Upper lobe of left lung (tissue), 6 donors: ENCODE data around the gene MUS81. TPM values are rescaled to one million over a fixed set of nuclear protein-coding genes. Genes with fewer than 3 reads are reported as not detected.

Experiments
- ATAC-seq, 2 donors: fragments of 200-7000 bp; cut with Tn5 transposase; one replicate each; pipeline ENCODE4 v1.9.1; 2022; ENCODE audit warnings: mild to moderate bottlenecking in 2 of 2, moderate library complexity in 2 of 2; ENCODE audit not compliant: low FRiP score in 2 of 2
- DNase-seq, 2 donors: peaks; one replicate each; pipeline ENCODE4 v3.0.0-alpha.2; 2019 to 2020
- H3K27ac ChIP-seq, 4 donors: fragments of 200-600 bp; sonication (generic); one replicate each; pipeline ENCODE4 v1.5.1; 2016 to 2019
- H3K27me3 ChIP-seq, 4 donors: fragments of 200-600 bp; sonication (generic); one replicate each; pipeline ENCODE4 v1.5.1; 2017 to 2019
- H3K36me3 ChIP-seq, 4 donors: fragments of 200-600 bp; sonication (generic); one replicate each; pipeline ENCODE4 v1.5.1; 2016 to 2019
- H3K4me1 ChIP-seq, 4 donors: fragments of 200-600 bp; sonication (generic); one replicate each; pipeline ENCODE4 v1.5.1; 2018 to 2019
- H3K4me3 ChIP-seq, 4 donors: fragments of 200-600 bp; sonication (generic); one replicate each; pipeline ENCODE4 v1.5.1; 2017 to 2019; ENCODE audit warnings: mild to moderate bottlenecking in 2 of 4, moderate library complexity in 1 of 4
- H3K9me3 ChIP-seq, 4 donors: fragments of 200-600 bp; sonication (generic); one replicate each; pipeline ENCODE4 v1.5.1; 2018 to 2019
- CTCF ChIP-seq, 6 experiments: fragments of 450-650 bp in 4 of 6; fragments of 200-600 bp in 2 of 6; sonication (generic) in 2 of 6; IDR thresholded peaks; one replicate each; pipeline ENCODE4 v1.5.1; 2016 to 2019; ENCODE audit warnings: antibody characterized with exemption in 6 of 6
- EP300 ChIP-seq, 4 donors: sonication (generic); formaldehyde crosslinking; IDR thresholded peaks; one replicate each; pipeline ENCODE4 v1.5.1; 2017; ENCODE audit warnings: antibody characterized with exemption in 4 of 4, control low read depth in 2 of 4
- POLR2A ChIP-seq, 4 donors: fragments of 450-650 bp; IDR thresholded peaks; one replicate each; pipeline ENCODE4 v1.5.1; 2016 to 2017; ENCODE audit warnings: antibody characterized with exemption in 4 of 4, mild to moderate bottlenecking in 2 of 4
- POLR2AphosphoS5 ChIP-seq, 2 donors: sonication (generic); formaldehyde crosslinking; IDR thresholded peaks; one replicate each; pipeline ENCODE4 v1.5.1; 2017; ENCODE audit warnings: antibody characterized with exemption in 2 of 2
- WGBS, 2 donors: methylation state at CpG; one replicate each; pipeline ENCODE4 v1.1.5; 2017 to 2018; 5-methylcytosine and 5-hydroxymethylcytosine counted together
- total RNA-seq, 6 donors: library from RNA; depleted of rRNA in 4 of 6; stranded (reverse); fragments of >200 nt in 4 of 6; gene quantifications; one replicate each; pipeline versions ENCODE4 v1.1.0 to v1.2.1, GENCODE V29; 2016 to 2021
- donor health status: DM: no; HTN: no; CAD: no; lungs with moderate emphysema.
- donor health status: DM: no; HTN: yes; CAD: no; lungs with severe emphysema.

MUS81 gene
- total RNA-seq, 6 donors from 2014 or later = 41.5 to 182 (median 53.3) TPM

GRCh38 chr11:65868076-65868667, 7.9 kb downstream of the MUS81 start:
- Histone ChIP-seq H3K4me1 (peaks cover 12 to 35% (median 22%) of the 10 kb centered on the region in 4 donors), H3K27ac (no peak overlapping the region), H3K9me3 (no peaks in the 10 kb centered on the region), H3K4me3 (no peak overlapping the region), H3K36me3 (peaks cover 16 to 76% (median 43%) of the 10 kb centered on the region in 4 donors), H3K27me3 (no peaks in the 10 kb centered on the region)
- ATAC-seq (no peak), DNase-seq (peak in 1 of 2 donors; percentile 52)
- WGBS, 2 donors = 95 to 96% methylated on average over 16 to 19 of the region's 19 CpGs
- TF ChIP-seq POLR2A (IDR thresholded peaks at IDR 0.05) (no peak), POLR2AphosphoS5 (IDR thresholded peaks at IDR 0.05) (no peak)

GRCh38 chr11:65868907-65869306, 8.7 kb downstream of the MUS81 start:
- H3K4me1 ChIP-seq = peaks cover 15 to 33% (median 26%) of the 10 kb centered on the region in 4 donors
- H3K27me3 ChIP-seq = no peaks in the 10 kb centered on the region
- H3K36me3 ChIP-seq = peaks cover 16 to 68% (median 36%) of the 10 kb centered on the region in 4 donors
- no peak overlapping the region for H3K4me3 ChIP-seq
- H3K9me3 ChIP-seq = no peaks in the 10 kb centered on the region
- TF ChIP-seq POLR2AphosphoS5 (IDR thresholded peaks at IDR 0.05) = no peak
- TF ChIP-seq EP300 (IDR thresholded peaks at IDR 0.05) = no peak
- no peak for TF ChIP-seq CTCF (IDR thresholded peaks at IDR 0.05)
- no peak for DNase-seq
- no peak for ATAC-seq
- H3K27ac ChIP-seq = no peak overlapping the region
- WGBS, 2 donors = 91 to 93% methylated on average over 3 of the region's 3 CpGs

- Histone ChIP-seq H3K4me1 (peaks cover 17 to 36% (median 29%) of the 10 kb centered on the region in 4 donors), H3K4me3 (no peak overlapping the region)
- TF ChIP-seq EP300 (IDR thresholded peaks at IDR 0.05) (no peak), POLR2AphosphoS5 (IDR thresholded peaks at IDR 0.05) (no peak), CTCF (IDR thresholded peaks at IDR 0.05) (no peak), POLR2A (IDR thresholded peaks at IDR 0.05) (no peak)
Observed at GRCh38 chr11:65869643-65870306, 9.5 kb downstream of the MUS81 start.

GRCh38 chr11:65870307-65870658, 10.1 kb downstream of the MUS81 start:
- DNase-seq = peak in 1 of 2 donors; percentile 58
- peaks cover 17 to 36% (median 29%) of the 10 kb centered on the region in 4 donors for H3K4me1 ChIP-seq
- peaks cover 6 to 55% (median 22%) of the 10 kb centered on the region in 4 donors for H3K36me3 ChIP-seq
- no peaks in the 10 kb centered on the region for H3K27me3 ChIP-seq
- WGBS, 2 donors = 84 to 93% methylated on average over 7 to 11 of the region's 11 CpGs
- no peak for TF ChIP-seq POLR2AphosphoS5 (IDR thresholded peaks at IDR 0.05)
- no peak for ATAC-seq
- H3K27ac ChIP-seq = peak overlapping the region in 3 of 4 donors; percentile 25 to 96 (median 91)
- no peaks in the 10 kb centered on the region for H3K9me3 ChIP-seq
- H3K4me3 ChIP-seq = no peak overlapping the region

More at GRCh38 chr11:65869643-65870306, 9.5 kb downstream of the MUS81 start:
- WGBS, 2 donors = 84 to 91% methylated on average over 17 to 24 of the region's 24 CpGs
- Histone ChIP-seq H3K27ac (peak overlapping the region in 3 of 4 donors; percentile 25 to 96 (median 91)), H3K36me3 (peaks cover 11 to 60% (median 27%) of the 10 kb centered on the region in 4 donors), H3K9me3 (no peaks in the 10 kb centered on the region), H3K27me3 (no peaks in the 10 kb centered on the region)
- DNase-seq (peak in 1 of 2 donors; percentile 78), ATAC-seq (no peak)

GRCh38 chr11:65870706-65871681, 10.8 kb downstream of the MUS81 start:
- WGBS, 2 donors = 61 to 70% methylated on average over 19 to 23 of the region's 24 CpGs
- no peak for TF ChIP-seq EP300 (IDR thresholded peaks at IDR 0.05)
- TF ChIP-seq POLR2A (IDR thresholded peaks at IDR 0.05) = no peak
- no peak for TF ChIP-seq CTCF (IDR thresholded peaks at IDR 0.05)
- TF ChIP-seq POLR2AphosphoS5 (IDR thresholded peaks at IDR 0.05) = no peak
- DNase-seq = peak in 1 of 2 donors; percentile 73
- no peak for ATAC-seq
- H3K4me1 ChIP-seq = peaks cover 17 to 36% (median 29%) of the 10 kb centered on the region in 4 donors
- peak overlapping the region in 2 of 4 donors; percentile 62 to 65 for H3K4me3 ChIP-seq
- no peaks in the 10 kb centered on the region for H3K27me3 ChIP-seq
- no peaks in the 10 kb centered on the region for H3K9me3 ChIP-seq
- peaks cover 4 to 47% (median 15%) of the 10 kb centered on the region in 4 donors for H3K36me3 ChIP-seq
- peak overlapping the region; percentile 86 to 96 (median 94) for H3K27ac ChIP-seq
